K562 (cell line): ENCODE data around the gene SLC25A45. TPM values are rescaled to one million over a fixed set of nuclear protein-coding genes. Genes with fewer than 3 reads are reported as not detected.
A peak's percentile ranks its signal among the peaks of the same experiment; 100 is the strongest.

Experiments used
- ARID1B ChIP-seq: fragments of 450-650 bp; IDR thresholded peaks from 2 replicates; pipeline ENCODE4 v1.6.1; 2016; ENCODE audit warnings: antibody characterized with exemption, mild to moderate bottlenecking, inconsistent platforms
- HMGXB4 ChIP-seq: sonication (generic); formaldehyde crosslinking; IDR thresholded peaks from 2 replicates; pipeline ENCODE4 v1.8.1; 2023; ENCODE audit warnings: mild to moderate bottlenecking, missing genetic modification reagents
- MYNN ChIP-seq, 2 experiments: sonication (generic); formaldehyde crosslinking in 1 of 2; IDR thresholded peaks; 2 replicates each; pipeline versions ENCODE4 v1.5.0 to v1.6.1; 2016 to 2020; ENCODE audit warnings: antibody characterized with exemption in 1 of 2, missing genetic modification reagents in 1 of 2
- NELFE ChIP-seq: IDR thresholded peaks from 2 replicates; pipeline ENCODE4 v1.6.1; 2011; ENCODE audit warnings: mild to moderate bottlenecking; ENCODE audit not compliant: insufficient read depth, insufficient read length
- RBBP5 ChIP-seq: fragments of 200-600 bp; sonication (generic); IDR thresholded peaks from 2 replicates; pipeline ENCODE4 v1.6.1; 2012; ENCODE audit warnings: borderline replicate concordance, mild to moderate bottlenecking, low read length, control low read depth, inconsistent platforms; ENCODE audit not compliant: insufficient read depth, poor library complexity, severe bottlenecking
- SMARCE1 ChIP-seq: fragments of 450-650 bp; IDR thresholded peaks from 2 replicates; pipeline ENCODE4 v1.7.1; 2016; ENCODE audit warnings: mild to moderate bottlenecking
- SREBF2 ChIP-seq: sonication (generic); formaldehyde crosslinking; IDR thresholded peaks from 2 replicates; pipeline ENCODE4 v1.4.0; 2020; ENCODE audit warnings: mild to moderate bottlenecking, missing genetic modification reagents
- TAF9B ChIP-seq: fragments of 450-650 bp; IDR thresholded peaks from 2 replicates; pipeline ENCODE4 v1.6.1; 2018; ENCODE audit warnings: mild to moderate bottlenecking; ENCODE audit not compliant: partially characterized antibody
- TBL1XR1 ChIP-seq, 2 experiments: IDR thresholded peaks; 2 replicates each; pipeline ENCODE4 v1.6.1; 2012; ENCODE audit warnings: improper control_type of control experiment in 2 of 2, low read length in 2 of 2, mild to moderate bottlenecking in 1 of 2
- TRIM25 ChIP-seq: fragments of 450-650 bp; IDR thresholded peaks from 2 replicates; pipeline ENCODE4 v1.7.0; 2016; ENCODE audit warnings: borderline replicate concordance
- ZBTB49 ChIP-seq: sonication (generic); formaldehyde crosslinking; IDR thresholded peaks from 2 replicates; pipeline ENCODE4 v1.8.0; 2022; ENCODE audit warnings: missing genetic modification reagents, mild to moderate bottlenecking, borderline replicate concordance
- ZC3H11A ChIP-seq: IDR thresholded peaks from 2 replicates; pipeline ENCODE4 v1.6.1; 2012; ENCODE audit warnings: low read depth, low read length, improper control_type of control experiment
- ZFX ChIP-seq: sonication (generic); formaldehyde crosslinking; IDR thresholded peaks from 2 replicates; pipeline ENCODE4 v1.8.0; 2022; ENCODE audit warnings: mild to moderate bottlenecking, missing genetic modification reagents, moderate library complexity
- polyA plus RNA-seq, 8 experiments: library from polyadenylated mRNA; depleted of rRNA in 4 of 8; stranded (reverse) in 5 of 8; unstranded in 3 of 8; fragments of >200 nt; fragmentation: Nextera tagmentation in 2 of 8; fragmentation: Illumina TruSeq in 1 of 8; extraction: Ambion mirVana in 2 of 8; extraction: Trizol in 1 of 8; gene quantifications; 2 replicates each; pipeline versions ENCODE4 v1.2.1 to v1.2.3, GENCODE V29; 2011 to 2014; ENCODE audit warnings: inconsistent platforms in 1 of 8, missing spikeins in 1 of 8
- total RNA-seq, 7 experiments: library from RNA; depleted of rRNA in 6 of 7; stranded (reverse); fragments of >200 nt in 6 of 7; fragmentation: Illumina TruSeq in 2 of 7; extraction: Trizol in 2 of 7; gene quantifications; 2 replicates each; pipeline versions ENCODE4 v1.2.1 to v1.2.3, GENCODE V29; 2011 to 2021; ENCODE audit warnings: low replicate concordance in 1 of 7
- TF ChIP-seq, protein P1 (sequence below): IDR thresholded peaks from 2 replicates; pipeline ENCODE4 v1.6.1; 2012; ENCODE audit warnings: low read depth, low read length, improper control_type of control experiment, borderline replicate concordance
- TF ChIP-seq, protein P2 (sequence below): sonication (generic); formaldehyde crosslinking; IDR thresholded peaks from 2 replicates; pipeline ENCODE4 v1.8.0; 2022; ENCODE audit warnings: missing genetic modification reagents, mild to moderate bottlenecking, moderate library complexity, borderline replicate concordance
- TF ChIP-seq, protein P3 (sequence below): fragments of 450-650 bp; formaldehyde crosslinking; IDR thresholded peaks from 2 replicates; pipeline ENCODE4 v1.4.0; 2020; ENCODE audit warnings: mild to moderate bottlenecking, mixed read lengths

SLC25A45 gene
- total and polyA plus RNA-seq, 9 of the 15 experiments (the other 6 are each of a cell fraction or from before 2014, with no cell fraction given) = 0.15 to 2.3 (median 0.68) TPM

DNA sequence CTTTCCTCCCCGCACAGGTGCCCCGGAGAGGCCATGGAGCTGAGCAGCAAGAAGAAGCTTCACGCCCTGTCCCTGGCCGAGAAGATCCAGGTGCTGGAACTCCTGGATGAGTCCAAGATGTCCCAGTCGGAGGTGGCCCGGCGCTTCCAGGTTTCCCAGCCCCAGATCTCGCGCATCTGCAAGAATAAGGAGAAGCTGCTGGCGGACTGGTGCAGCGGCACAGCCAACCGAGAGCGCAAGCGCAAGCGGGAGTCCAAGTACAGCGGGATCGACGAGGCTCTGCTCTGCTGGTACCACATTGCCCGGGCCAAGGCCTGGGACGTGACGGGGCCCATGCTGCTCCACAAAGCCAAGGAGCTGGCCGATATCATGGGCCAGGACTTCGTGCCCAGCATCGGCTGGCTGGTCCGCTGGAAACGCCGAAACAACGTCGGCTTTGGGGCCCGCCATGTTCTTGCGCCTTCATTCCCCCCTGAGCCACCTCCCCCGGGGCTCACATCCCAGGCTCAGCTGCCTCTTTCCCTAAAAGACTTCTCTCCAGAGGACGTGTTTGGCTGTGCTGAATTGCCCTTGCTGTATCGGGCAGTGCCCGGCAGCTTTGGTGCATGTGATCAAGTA lies 26.6 kb downstream of the SLC25A45 start (continued):
- TF ChIP-seq, protein P1, sequence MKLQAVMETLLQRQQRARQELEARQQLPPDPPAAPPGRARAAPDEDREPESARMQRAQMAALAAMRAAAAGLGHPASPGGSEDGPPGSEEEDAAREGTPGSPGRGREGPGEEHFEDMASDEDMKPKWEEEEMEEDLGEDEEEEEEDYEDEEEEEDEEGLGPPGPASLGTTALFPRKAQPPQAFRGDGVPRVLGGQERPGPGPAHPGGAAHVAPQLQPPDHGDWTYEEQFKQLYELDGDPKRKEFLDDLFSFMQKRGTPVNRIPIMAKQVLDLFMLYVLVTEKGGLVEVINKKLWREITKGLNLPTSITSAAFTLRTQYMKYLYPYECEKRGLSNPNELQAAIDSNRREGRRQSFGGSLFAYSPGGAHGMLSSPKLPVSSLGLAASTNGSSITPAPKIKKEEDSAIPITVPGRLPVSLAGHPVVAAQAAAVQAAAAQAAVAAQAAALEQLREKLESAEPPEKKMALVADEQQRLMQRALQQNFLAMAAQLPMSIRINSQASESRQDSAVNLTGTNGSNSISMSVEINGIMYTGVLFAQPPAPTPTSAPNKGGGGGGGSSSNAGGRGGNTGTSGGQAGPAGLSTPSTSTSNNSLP = no peak
- TF ChIP-seq SREBF2 (CRISPR knock-in tag) (no peak), NELFE (no peak), HMGXB4 (CRISPR knock-in tag) (no peak), ZC3H11A (no peak), RBBP5 (peak; percentile 1), TAF9B (no peak), SMARCE1 (no peak), TRIM25 (no peak), ZBTB49 (CRISPR knock-in tag) (no peak), MYNN (IDR thresholded peaks at IDR 0.05) (no peak), MYNN (CRISPR knock-in tag; IDR thresholded peaks at IDR 0.05) (no peak), ARID1B (no peak), TBL1XR1 (IDR thresholded peaks at IDR 0.05; ENCODE audit: low read length in 2 of 2) (0 out of 4 replicates have a peak, but pooled peaks of 1 of the 2 experiments have one; percentile 29), ZFX (CRISPR knock-in tag) (0 out of 2 replicates have a peak, but pooled peaks have one; percentile 5)
- TF ChIP-seq, protein P2, sequence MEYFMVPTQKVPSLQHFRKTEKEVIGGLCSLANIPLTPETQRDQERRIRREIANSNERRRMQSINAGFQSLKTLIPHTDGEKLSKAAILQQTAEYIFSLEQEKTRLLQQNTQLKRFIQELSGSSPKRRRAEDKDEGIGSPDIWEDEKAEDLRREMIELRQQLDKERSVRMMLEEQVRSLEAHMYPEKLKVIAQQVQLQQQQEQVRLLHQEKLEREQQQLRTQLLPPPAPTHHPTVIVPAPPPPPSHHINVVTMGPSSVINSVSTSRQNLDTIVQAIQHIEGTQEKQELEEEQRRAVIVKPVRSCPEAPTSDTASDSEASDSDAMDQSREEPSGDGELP (CRISPR knock-in tag) = no peak
- TF ChIP-seq, protein P3, sequence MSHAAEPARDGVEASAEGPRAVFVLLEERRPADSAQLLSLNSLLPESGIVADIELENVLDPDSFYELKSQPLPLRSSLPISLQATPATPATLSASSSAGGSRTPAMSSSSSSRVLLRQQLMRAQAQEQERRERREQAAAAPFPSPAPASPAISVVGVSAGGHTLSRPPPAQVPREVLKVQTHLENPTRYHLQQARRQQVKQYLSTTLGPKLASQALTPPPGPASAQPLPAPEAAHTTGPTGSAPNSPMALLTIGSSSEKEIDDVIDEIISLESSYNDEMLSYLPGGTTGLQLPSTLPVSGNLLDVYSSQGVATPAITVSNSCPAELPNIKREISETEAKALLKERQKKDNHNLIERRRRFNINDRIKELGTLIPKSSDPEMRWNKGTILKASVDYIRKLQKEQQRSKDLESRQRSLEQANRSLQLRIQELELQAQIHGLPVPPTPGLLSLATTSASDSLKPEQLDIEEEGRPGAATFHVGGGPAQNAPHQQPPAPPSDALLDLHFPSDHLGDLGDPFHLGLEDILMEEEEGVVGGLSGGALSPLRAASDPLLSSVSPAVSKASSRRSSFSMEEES (CRISPR knock-in tag) = no peak
